Activated T-helper 2 cell treated with anti-CD3 and anti-CD28 coated beads, Interferon-gamma antibody, Interleukin-2, Interleukin-4, amounts not matched to agents 10 μg/mL and 5 μg/mL and 100 μg/mL, durations not matched to agents 14 hours and 24 hours and 36 hours (primary cell): ENCODE results near the gene SSNA1. TPM values are rescaled to one million over a fixed set of nuclear protein-coding genes. Genes with fewer than 3 reads are reported as not detected.

ENCODE experiments used
- DNase-seq: peaks from one replicate; pipeline ENCODE4 v3.0.0; 2021; ENCODE audit warnings: low spot score
- H3K27ac Mint-ChIP-seq: one replicate; pipeline ENCODE4 v1.8.0; 2021; ENCODE audit warnings: mixed read lengths
- H3K27me3 Mint-ChIP-seq: one replicate; pipeline ENCODE4 v1.8.0; 2021; ENCODE audit warnings: low read depth, mixed read lengths
- H3K36me3 Mint-ChIP-seq: one replicate; pipeline ENCODE4 v1.8.0; 2021; ENCODE audit warnings: low read depth, mixed read lengths
- H3K4me1 Mint-ChIP-seq: one replicate; pipeline ENCODE4 v1.8.0; 2021; ENCODE audit warnings: low read depth, mixed read lengths
- H3K4me3 Mint-ChIP-seq: one replicate; pipeline ENCODE4 v1.8.0; 2021; ENCODE audit warnings: low read depth, mild to moderate bottlenecking, moderate library complexity, mixed read lengths
- H3K9me3 Mint-ChIP-seq: one replicate; pipeline ENCODE4 v1.8.0; 2021; ENCODE audit warnings: mixed read lengths
- intact Hi-C: fragments of 100-400 bp; cut with micrococcal nuclease; formaldehyde crosslinking; loops from one replicate; pipeline ENCODE4 v1.15.1; 2023
- total RNA-seq: library from RNA; stranded (reverse); gene quantifications from 2 replicates; pipeline ENCODE4 v1.2.3, GENCODE V29; 2022

Gene SSNA1
- total RNA-seq, 1 donor from 2014 or later, result 91.8 TPM

GRCh38 chr9:137159105-137160053 lies 29.1 kb upstream of the SSNA1 start:
- Mint-ChIP-seq H3K4me3 (no peak overlapping the region), H3K27ac (no peak overlapping the region), H3K4me1 (no peaks in the 10 kb centered on the region), H3K27me3 (peaks cover 42% of the 10 kb centered on the region), H3K36me3 (no peaks in the 10 kb centered on the region), H3K9me3 (no peaks in the 10 kb centered on the region)
- no peak for DNase-seq
- intact Hi-C loops, result loop anchor here (5.0 kb wide), 1 partner anchor 112 kb away; the partner anchor contains the start of gene NPDC1

- Mint-ChIP-seq H3K36me3 (no peaks in the 10 kb centered on the region), H3K27ac (no peak overlapping the region), H3K4me1 (no peaks in the 10 kb centered on the region), H3K9me3 (no peaks in the 10 kb centered on the region), H3K27me3 (peaks cover 40% of the 10 kb centered on the region), H3K4me3 (no peak overlapping the region)
- intact Hi-C loops, result no loop called here
- DNase-seq, result no peak
These were observed 28.4 kb upstream of the SSNA1 start for GRCh38 chr9:137160054-137160425.

- Mint-ChIP-seq H3K4me1 (no peaks in the 10 kb centered on the region), H3K36me3 (no peaks in the 10 kb centered on the region), H3K4me3 (no peak overlapping the region), H3K9me3 (no peaks in the 10 kb centered on the region), H3K27ac (no peak overlapping the region), H3K27me3 (peaks cover 35% of the 10 kb centered on the region)
- no peak for DNase-seq
- intact Hi-C loops, result no loop called here
These were observed 27.5 kb upstream of the SSNA1 start for GRCh38 chr9:137160716-137161557.

GRCh38 chr9:137161558-137162486 lies 26.7 kb upstream of the SSNA1 start:
- peaks cover 38% of the 10 kb centered on the region for H3K27me3 Mint-ChIP-seq
- H3K36me3 Mint-ChIP-seq, result no peaks in the 10 kb centered on the region
- DNase-seq, result no peak
- H3K27ac Mint-ChIP-seq, result no peak overlapping the region
- intact Hi-C loops, result no loop called here
- H3K9me3 Mint-ChIP-seq, result no peaks in the 10 kb centered on the region
- H3K4me1 Mint-ChIP-seq, result no peaks in the 10 kb centered on the region
- no peak overlapping the region for H3K4me3 Mint-ChIP-seq

- Mint-ChIP-seq H3K27me3 (peaks cover 35% of the 10 kb centered on the region), H3K27ac (no peak overlapping the region), H3K4me1 (no peaks in the 10 kb centered on the region), H3K4me3 (no peak overlapping the region), H3K36me3 (no peaks in the 10 kb centered on the region), H3K9me3 (no peaks in the 10 kb centered on the region)
- intact Hi-C loops, result no loop called here
- DNase-seq, result no peak
These were observed 25.7 kb upstream of the SSNA1 start for GRCh38 chr9:137162505-137163364.

- intact Hi-C loops, result no loop called here
- no peaks in the 10 kb centered on the region for H3K4me1 Mint-ChIP-seq
- H3K4me3 Mint-ChIP-seq, result no peak overlapping the region
- peaks cover 29% of the 10 kb centered on the region for H3K27me3 Mint-ChIP-seq
- no peaks in the 10 kb centered on the region for H3K36me3 Mint-ChIP-seq
- H3K27ac Mint-ChIP-seq, result no peak overlapping the region
- no peaks in the 10 kb centered on the region for H3K9me3 Mint-ChIP-seq
- DNase-seq, result no peak
These were observed 25.1 kb upstream of the SSNA1 start for GRCh38 chr9:137163365-137163715.

- Mint-ChIP-seq H3K36me3 (no peaks in the 10 kb centered on the region), H3K4me3 (no peak overlapping the region), H3K9me3 (no peaks in the 10 kb centered on the region), H3K27ac (no peak overlapping the region), H3K4me1 (no peaks in the 10 kb centered on the region), H3K27me3 (peaks cover 30% of the 10 kb centered on the region)
- intact Hi-C loops, result no loop called here
- DNase-seq, result no peak
These were observed 24.7 kb upstream of the SSNA1 start for GRCh38 chr9:137163805-137164204.

- Mint-ChIP-seq H3K9me3 (no peaks in the 10 kb centered on the region), H3K36me3 (no peaks in the 10 kb centered on the region), H3K27me3 (peaks cover 24% of the 10 kb centered on the region), H3K4me3 (no peak overlapping the region), H3K4me1 (no peaks in the 10 kb centered on the region), H3K27ac (no peak overlapping the region)
- no peak for DNase-seq
- intact Hi-C loops, result no loop called here
These were observed 23.9 kb upstream of the SSNA1 start for GRCh38 chr9:137164370-137165249.

GRCh38 chr9:137165250-137165836 lies 23.1 kb upstream of the SSNA1 start:
- no peaks in the 10 kb centered on the region for H3K36me3 Mint-ChIP-seq
- no peaks in the 10 kb centered on the region for H3K9me3 Mint-ChIP-seq
- H3K27ac Mint-ChIP-seq, result no peak overlapping the region
- DNase-seq, result no peak
- no peak overlapping the region for H3K4me3 Mint-ChIP-seq
- H3K4me1 Mint-ChIP-seq, result no peaks in the 10 kb centered on the region
- peaks cover 25% of the 10 kb centered on the region for H3K27me3 Mint-ChIP-seq
- intact Hi-C loops, result no loop called here

- Mint-ChIP-seq H3K9me3 (no peaks in the 10 kb centered on the region), H3K27ac (no peak overlapping the region), H3K36me3 (no peaks in the 10 kb centered on the region), H3K4me3 (no peak overlapping the region), H3K4me1 (no peaks in the 10 kb centered on the region), H3K27me3 (peaks cover 30% of the 10 kb centered on the region)
- intact Hi-C loops, result no loop called here
- DNase-seq, result no peak
These were observed 21.9 kb upstream of the SSNA1 start for GRCh38 chr9:137166380-137167229.
